ENCODE measurements around the gene HOXA3.

The HOXA3 gene

DNA sequence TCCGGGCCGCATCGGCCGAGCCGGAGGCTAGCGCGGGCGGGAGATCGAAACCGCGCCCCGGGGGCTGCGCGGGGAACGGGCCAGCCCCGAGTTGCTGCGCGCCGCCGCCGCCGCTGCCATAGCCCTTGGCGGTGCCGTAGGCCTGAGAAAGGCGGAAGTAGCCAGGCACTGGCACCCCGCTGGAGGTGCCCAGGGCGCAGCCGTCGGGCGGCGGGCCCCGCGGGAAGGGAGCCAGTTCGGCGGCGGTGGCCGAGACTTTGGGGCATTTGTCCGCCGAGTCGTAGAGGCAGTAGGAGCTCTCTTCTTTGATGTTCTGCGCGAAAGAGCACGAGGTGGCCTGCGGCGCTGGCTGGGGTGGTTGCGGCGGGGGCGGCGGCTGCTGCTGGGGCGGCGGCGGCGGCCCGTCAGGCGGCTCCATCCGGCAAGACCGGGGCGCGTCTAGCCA, 21.1 kb upstream of the HOXA3 start:
- WGBS (ENCODE audit: extremely low coverage, insufficient coverage, insufficient read length): no CpG with 5 or more reads among the region's 59 CpGs
- Histone ChIP-seq H3K14ac (ENCODE audit: low read length) (no peak overlapping the region), H3K27ac (ENCODE audit: low read depth, low read length) (no peak overlapping the region), H4K91ac (ENCODE audit: low read depth, low read length) (no peak overlapping the region), H3K4me3 (ENCODE audit: low read depth, low read length) (peak overlapping the region; percentile 25), H3K79me1 (ENCODE audit: low read length) (no peaks in the 10 kb centered on the region), H2BK12ac (ENCODE audit: low read length) (no peak overlapping the region), H3K27me3 (ENCODE audit: insufficient read depth, low read length) (peaks cover 88% of the 10 kb centered on the region), H3K23ac (ENCODE audit: low read length) (no peak overlapping the region), H3K4ac (ENCODE audit: low read depth, low read length) (no peak overlapping the region), H2AFZ (ENCODE audit: insufficient read depth, low read length, poor library complexity) (peak overlapping the region; percentile 54), H3K18ac (ENCODE audit: low read length) (no peak overlapping the region), H3K36me3 (ENCODE audit: control insufficient read depth in 1 of 2, insufficient read depth in 2 of 2, low read length in 2 of 2) (no peaks in the 10 kb centered on the region), H2AK5ac (ENCODE audit: low read length) (no peak overlapping the region), H3K9ac (ENCODE audit: low read length) (no peak overlapping the region), H2BK120ac (ENCODE audit: insufficient read depth, low read length, poor library complexity) (no peak overlapping the region), H3K4me1 (ENCODE audit: control insufficient read depth in 1 of 2, insufficient read depth in 2 of 2, low read length in 2 of 2) (peaks cover 6 to 20% of the 10 kb centered on the region in 2 experiments), H3K9me3 (ENCODE audit: insufficient read depth, low read depth, low read length) (peaks cover 44% of the 10 kb centered on the region), H4K12ac (ENCODE audit: low read depth, low read length) (no peak overlapping the region), H2BK5ac (ENCODE audit: low read depth, low read length, poor library complexity) (no peak overlapping the region), H3K4me2 (ENCODE audit: low read length) (peak overlapping the region; percentile 51), H3K79me2 (ENCODE audit: control insufficient read depth, insufficient read depth, low read length, poor library complexity) (no peaks in the 10 kb centered on the region), H4K8ac (ENCODE audit: low read depth, low read length) (no peak overlapping the region)
- DNase-seq: peak in 1 of 2 donors; percentile 40

- Histone ChIP-seq H3K23ac (ENCODE audit: low read length) (no peak overlapping the region), H4K8ac (ENCODE audit: low read depth, low read length) (no peak overlapping the region), H3K79me1 (ENCODE audit: low read length) (no peaks in the 10 kb centered on the region), H3K14ac (ENCODE audit: low read length) (no peak overlapping the region), H2BK5ac (ENCODE audit: low read depth, low read length, poor library complexity) (no peak overlapping the region), H3K27me3 (ENCODE audit: insufficient read depth, low read length) (peaks cover 90% of the 10 kb centered on the region), H3K9ac (ENCODE audit: low read length) (no peak overlapping the region), H2AK5ac (ENCODE audit: low read length) (no peak overlapping the region), H3K4me2 (ENCODE audit: low read length) (peak overlapping the region; percentile 51), H2BK120ac (ENCODE audit: insufficient read depth, low read length, poor library complexity) (no peak overlapping the region), H4K12ac (ENCODE audit: low read depth, low read length) (no peak overlapping the region), H3K4me1 (ENCODE audit: control insufficient read depth in 1 of 2, insufficient read depth in 2 of 2, low read length in 2 of 2) (peaks cover 6 to 20% of the 10 kb centered on the region in 2 experiments), H3K4ac (ENCODE audit: low read depth, low read length) (no peak overlapping the region), H3K9me3 (ENCODE audit: insufficient read depth, low read depth, low read length) (peaks cover 48% of the 10 kb centered on the region), H3K18ac (ENCODE audit: low read length) (no peak overlapping the region), H3K27ac (ENCODE audit: low read depth, low read length) (no peak overlapping the region), H2AFZ (ENCODE audit: insufficient read depth, low read length, poor library complexity) (peak overlapping the region; percentile 54), H3K79me2 (ENCODE audit: control insufficient read depth, insufficient read depth, low read length, poor library complexity) (no peaks in the 10 kb centered on the region), H3K4me3 (ENCODE audit: low read depth, low read length) (peak overlapping the region; percentile 25), H2BK12ac (ENCODE audit: low read length) (no peak overlapping the region), H3K36me3 (ENCODE audit: control insufficient read depth in 1 of 2, insufficient read depth in 2 of 2, low read length in 2 of 2) (no peaks in the 10 kb centered on the region), H4K91ac (ENCODE audit: low read depth, low read length) (no peak overlapping the region)
- peak in 1 of 2 donors; percentile 39 for DNase-seq
- WGBS (ENCODE audit: extremely low coverage, insufficient coverage, insufficient read length): no CpG with 5 or more reads among the region's 58 CpGs
Measured at GRCh38 chr7:27172823-27173510, 20.6 kb upstream of the HOXA3 start.

- Histone ChIP-seq H3K27me3 (ENCODE audit: insufficient read depth, low read length) (peaks cover 89% of the 10 kb centered on the region), H3K23ac (ENCODE audit: low read length) (no peak overlapping the region), H3K9ac (ENCODE audit: low read length) (no peak overlapping the region), H4K91ac (ENCODE audit: low read depth, low read length) (no peak overlapping the region), H4K12ac (ENCODE audit: low read depth, low read length) (no peak overlapping the region), H3K4ac (ENCODE audit: low read depth, low read length) (no peak overlapping the region), H3K36me3 (ENCODE audit: control insufficient read depth in 1 of 2, insufficient read depth in 2 of 2, low read length in 2 of 2) (no peaks in the 10 kb centered on the region), H2BK12ac (ENCODE audit: low read length) (no peak overlapping the region), H3K4me3 (ENCODE audit: low read depth, low read length) (no peak overlapping the region), H2AFZ (ENCODE audit: insufficient read depth, low read length, poor library complexity) (no peak overlapping the region), H2AK5ac (ENCODE audit: low read length) (no peak overlapping the region), H3K79me1 (ENCODE audit: low read length) (no peaks in the 10 kb centered on the region), H3K4me2 (ENCODE audit: low read length) (no peak overlapping the region), H3K18ac (ENCODE audit: low read length) (no peak overlapping the region), H4K8ac (ENCODE audit: low read depth, low read length) (no peak overlapping the region), H3K79me2 (ENCODE audit: control insufficient read depth, insufficient read depth, low read length, poor library complexity) (no peaks in the 10 kb centered on the region), H3K4me1 (ENCODE audit: control insufficient read depth in 1 of 2, insufficient read depth in 2 of 2, low read length in 2 of 2) (peaks cover 6 to 20% of the 10 kb centered on the region in 2 experiments), H3K27ac (ENCODE audit: low read depth, low read length) (no peak overlapping the region), H3K9me3 (ENCODE audit: insufficient read depth, low read depth, low read length) (peaks cover 48% of the 10 kb centered on the region), H3K14ac (ENCODE audit: low read length) (no peak overlapping the region), H2BK5ac (ENCODE audit: low read depth, low read length, poor library complexity) (no peak overlapping the region), H2BK120ac (ENCODE audit: insufficient read depth, low read length, poor library complexity) (no peak overlapping the region)
- DNase-seq: no peak
- WGBS (ENCODE audit: extremely low coverage, insufficient coverage, insufficient read length): no CpG with 5 or more reads among the region's 10 CpGs
Measured at GRCh38 chr7:27172315-27172774, 20.0 kb upstream of the HOXA3 start.

DNA sequence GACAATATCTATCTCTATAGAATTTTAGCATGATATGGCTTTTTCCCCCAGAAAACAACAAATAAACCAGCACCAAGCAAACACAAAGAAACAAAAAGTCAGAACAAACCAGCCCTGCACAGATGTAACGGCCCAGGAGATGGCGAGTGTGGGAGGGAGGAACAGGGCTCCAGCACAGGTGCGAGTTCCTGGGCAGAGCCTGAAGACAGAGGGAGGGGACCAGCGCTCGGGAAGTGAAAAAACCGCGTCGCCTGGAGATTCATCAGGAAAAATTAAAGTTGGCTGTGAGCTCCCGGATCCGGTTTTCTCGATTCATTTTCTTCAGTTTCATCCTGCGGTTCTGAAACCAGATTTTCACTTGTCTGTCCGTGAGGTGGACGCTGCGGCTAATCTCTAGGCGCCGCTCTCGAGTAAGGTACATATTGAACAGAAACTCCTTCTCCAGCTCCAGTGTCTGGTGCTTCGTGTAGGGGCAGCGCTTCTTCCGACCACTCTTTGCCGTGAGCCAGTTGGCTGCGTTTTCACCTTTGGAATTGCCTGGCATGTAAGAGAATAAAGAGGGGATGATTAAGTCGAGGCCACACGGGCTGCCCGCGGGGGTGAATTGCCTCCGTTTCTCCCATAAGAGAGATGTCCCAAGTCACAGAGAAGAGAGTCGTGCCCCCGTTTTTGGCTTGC, 19.4 kb upstream of the HOXA3 start:
- Histone ChIP-seq H4K8ac (ENCODE audit: low read depth, low read length) (no peak overlapping the region), H3K9ac (ENCODE audit: low read length) (no peak overlapping the region), H4K91ac (ENCODE audit: low read depth, low read length) (no peak overlapping the region), H3K79me2 (ENCODE audit: control insufficient read depth, insufficient read depth, low read length, poor library complexity) (no peaks in the 10 kb centered on the region), H2BK120ac (ENCODE audit: insufficient read depth, low read length, poor library complexity) (no peak overlapping the region), H3K9me3 (ENCODE audit: insufficient read depth, low read depth, low read length) (peaks cover 46% of the 10 kb centered on the region), H2AK5ac (ENCODE audit: low read length) (no peak overlapping the region), H2BK5ac (ENCODE audit: low read depth, low read length, poor library complexity) (no peak overlapping the region), H3K23ac (ENCODE audit: low read length) (no peak overlapping the region), H3K4ac (ENCODE audit: low read depth, low read length) (no peak overlapping the region), H3K36me3 (ENCODE audit: control insufficient read depth in 1 of 2, insufficient read depth in 2 of 2, low read length in 2 of 2) (no peaks in the 10 kb centered on the region), H3K4me3 (ENCODE audit: low read depth, low read length) (no peak overlapping the region), H3K4me1 (ENCODE audit: control insufficient read depth in 1 of 2, insufficient read depth in 2 of 2, low read length in 2 of 2) (peaks cover 6 to 20% of the 10 kb centered on the region in 2 experiments), H4K12ac (ENCODE audit: low read depth, low read length) (no peak overlapping the region), H3K14ac (ENCODE audit: low read length) (no peak overlapping the region), H3K27me3 (ENCODE audit: insufficient read depth, low read length) (peaks cover 89% of the 10 kb centered on the region), H3K4me2 (ENCODE audit: low read length) (no peak overlapping the region), H3K27ac (ENCODE audit: low read depth, low read length) (no peak overlapping the region), H2BK12ac (ENCODE audit: low read length) (no peak overlapping the region), H3K79me1 (ENCODE audit: low read length) (no peaks in the 10 kb centered on the region), H3K18ac (ENCODE audit: low read length) (no peak overlapping the region), H2AFZ (ENCODE audit: insufficient read depth, low read length, poor library complexity) (no peak overlapping the region)
- WGBS (ENCODE audit: extremely low coverage, insufficient coverage, insufficient read length): no CpG with 5 or more reads among the region's 30 CpGs
- peak in 1 of 2 donors; percentile 34 for DNase-seq
